IMR-90 (cell line): ENCODE data around the gene GADD45GIP1.

Experiments used
- CTCF ChIP-seq: conservative IDR thresholded peaks from 2 replicates; pipeline ENCODE4 v1.5.1; 2012; ENCODE audit warnings: mild to moderate bottlenecking, low read depth, low read length, improper control_type of control experiment
- RCOR1 ChIP-seq: IDR thresholded peaks from 2 replicates; pipeline ENCODE4 v1.6.1; 2012; ENCODE audit warnings: mild to moderate bottlenecking, low read length, improper control_type of control experiment; ENCODE audit not compliant: insufficient replicate concordance

- TF ChIP-seq CTCF, result no peak
- no peak for TF ChIP-seq RCOR1
These were observed 1.0 kb downstream of the GADD45GIP1 start for GRCh38 chr19:12955996-12956395.
